HUES6 (cell line): ENCODE measurements around the gene MORF4L1.
"Not testable (repeated sequence)": the region's sequence is repeated elsewhere in the genome, so short reads cannot be mapped to it uniquely, and the experiment has no call there.

ENCODE experiments used
- H3K27ac ChIP-seq: 2 replicates; pipeline ENCODE4 v1.7.0; 2013; ENCODE audit warnings: low read depth, mild to moderate bottlenecking, low read length, inconsistent platforms
- H3K27me3 ChIP-seq: 2 replicates; pipeline ENCODE4 v1.6.1; 2013; ENCODE audit warnings: low read length; ENCODE audit not compliant: control insufficient read depth, insufficient read depth
- H3K36me3 ChIP-seq: 2 replicates; pipeline ENCODE4 v1.6.1; 2013; ENCODE audit warnings: low read length; ENCODE audit not compliant: control insufficient read depth, insufficient read depth
- H3K4me1 ChIP-seq: 2 replicates; pipeline ENCODE4 v1.6.1; 2013; ENCODE audit warnings: low read length; ENCODE audit not compliant: control insufficient read depth, insufficient read depth
- H3K4me3 ChIP-seq: 2 replicates; pipeline ENCODE4 v1.5.1; 2013; ENCODE audit warnings: low read depth, low read length
- H3K9ac ChIP-seq: one replicate; pipeline ENCODE4 v1.6.1; 2013; ENCODE audit warnings: mild to moderate bottlenecking, low read length
- H3K9me3 ChIP-seq: 2 replicates; pipeline ENCODE4 v1.6.1; 2013; ENCODE audit warnings: low read depth, low read length; ENCODE audit not compliant: control insufficient read depth, insufficient read depth

The MORF4L1 gene

DNA sequence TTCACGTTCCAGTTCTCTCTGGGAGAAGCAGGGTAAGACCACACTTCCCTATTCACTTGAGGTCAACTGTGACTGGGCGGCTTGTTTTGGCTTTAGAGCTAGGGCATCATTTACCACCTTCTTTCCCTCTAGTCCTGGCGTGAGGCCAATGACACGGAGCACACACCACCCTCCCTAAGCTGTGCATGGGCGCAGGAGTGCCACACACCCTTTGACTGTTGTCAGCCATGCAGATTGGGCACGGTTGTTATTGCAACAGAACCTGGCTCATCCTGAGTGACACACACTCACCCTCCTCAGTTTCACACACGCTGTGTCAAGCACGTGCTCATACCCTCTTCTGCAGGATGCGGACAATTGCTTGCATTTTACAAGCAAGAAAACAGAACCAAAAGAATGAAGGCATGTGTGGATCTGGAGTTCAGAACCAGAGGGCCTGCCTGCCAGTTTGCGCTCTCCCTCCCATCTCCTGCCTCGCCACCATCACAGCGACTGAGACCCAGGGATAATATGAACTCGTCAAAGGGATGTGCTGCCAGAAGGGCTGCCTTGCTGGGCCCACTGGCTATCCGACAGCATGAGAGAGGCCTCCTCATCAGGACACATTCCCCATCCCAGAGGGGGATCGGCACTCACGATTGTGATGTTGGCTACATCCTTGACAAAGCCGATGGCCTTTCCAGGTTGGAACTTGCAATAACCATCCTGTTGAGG lies 54.5 kb downstream of the MORF4L1 start:
- Histone ChIP-seq H3K9ac (no peak overlapping the region), H3K27ac (no peak overlapping the region), H3K9me3 (no peaks in the 10 kb centered on the region), H3K4me1 (no peaks in the 10 kb centered on the region; the same call in 1 of the 2 replicates), H3K36me3 (peaks cover 41% of the 10 kb centered on the region), H3K4me3 (no peak overlapping the region), H3K27me3 (no peaks in the 10 kb centered on the region)

DNA sequence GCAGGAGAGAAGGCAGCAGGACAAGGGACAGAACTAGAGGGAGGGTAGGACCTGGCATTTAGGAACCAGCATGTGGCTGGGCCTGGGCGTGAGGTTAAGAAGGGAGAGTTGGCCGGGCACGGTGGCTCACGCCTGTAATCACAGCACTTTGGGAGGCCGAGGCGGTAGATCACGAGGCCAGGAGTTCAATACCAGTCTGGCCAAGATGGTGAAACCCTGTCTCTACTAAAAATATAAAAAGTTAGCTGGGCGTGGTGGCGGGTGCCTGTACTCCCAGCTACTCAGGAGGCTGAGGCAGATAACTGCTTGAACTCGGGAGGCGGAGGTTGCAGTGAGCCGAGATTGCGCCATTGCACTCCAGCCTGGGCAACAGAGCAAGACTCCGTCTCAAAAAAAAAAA lies 55.5 kb downstream of the MORF4L1 start:
- not testable (repeated sequence) for H3K4me1 ChIP-seq, H3K27ac ChIP-seq, H3K9ac ChIP-seq, H3K4me3 ChIP-seq, H3K9me3 ChIP-seq, H3K27me3 ChIP-seq
- H3K36me3 ChIP-seq: peaks cover 33% of the 10 kb centered on the region

DNA sequence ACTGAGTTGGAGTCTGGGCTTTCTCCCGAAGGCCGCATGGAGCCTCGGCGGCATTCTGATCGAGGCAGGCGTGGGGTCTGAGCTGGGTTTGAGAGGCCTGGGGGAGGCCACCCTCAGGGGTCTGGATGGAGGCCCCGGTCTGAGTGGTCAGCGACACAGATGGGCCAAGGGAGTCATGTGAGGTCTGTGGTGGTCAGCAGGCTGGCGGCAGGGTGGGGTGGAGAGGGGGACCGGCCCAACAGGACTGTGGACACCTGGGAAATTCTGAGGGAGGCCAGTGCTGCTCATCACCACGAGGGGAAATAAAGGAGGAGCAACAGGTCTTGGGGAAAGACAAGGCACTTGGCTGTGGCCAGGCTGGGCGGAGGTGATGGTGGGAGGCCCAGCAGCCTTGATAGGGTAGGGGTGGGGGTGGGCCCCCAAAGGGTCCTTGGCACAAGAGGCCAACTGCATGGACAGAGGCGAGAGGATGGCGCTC lies 56.0 kb downstream of the MORF4L1 start:
- H3K27ac ChIP-seq: no peak overlapping the region

DNA sequence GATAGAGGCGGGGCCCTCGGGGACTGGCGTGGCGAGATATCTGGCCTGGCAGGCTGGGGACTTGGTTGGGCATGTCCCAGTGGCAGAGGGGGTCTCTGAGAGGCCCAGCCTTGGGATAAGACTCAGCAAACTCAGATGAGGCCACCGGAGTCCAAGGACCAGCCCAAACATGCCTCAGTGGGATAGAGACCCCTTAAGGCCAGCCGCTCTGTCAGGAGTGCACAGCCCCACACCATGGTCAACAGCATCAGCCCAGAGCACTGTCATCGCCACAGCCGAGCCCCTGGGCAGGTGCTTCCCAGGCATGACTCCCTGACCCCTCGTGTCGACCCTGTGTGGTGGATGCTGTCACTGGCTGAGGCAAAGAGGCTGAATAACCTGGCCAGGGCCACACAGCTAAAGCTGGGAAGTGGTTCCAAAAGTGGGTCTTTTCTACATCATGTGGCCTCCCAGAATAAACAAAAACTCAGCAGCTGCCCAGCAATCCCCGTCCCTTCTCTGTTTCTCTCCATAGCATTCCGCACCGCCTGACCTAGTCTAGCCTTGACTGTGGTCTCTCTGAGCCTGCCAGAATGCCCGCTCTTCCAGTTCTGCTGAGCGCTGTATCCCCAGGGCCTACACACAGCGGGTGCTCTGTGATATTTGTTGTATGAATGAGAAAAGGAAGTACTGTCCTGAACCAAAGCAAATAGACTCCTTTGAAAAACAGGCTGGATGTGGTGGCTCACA lies 57.0 kb downstream of the MORF4L1 start:
- Histone ChIP-seq H3K27me3 (no peaks in the 10 kb centered on the region), H3K4me1 (no peaks in the 10 kb centered on the region; the same call in 1 of the 2 replicates), H3K36me3 (peaks cover 30% of the 10 kb centered on the region)

More for the DNA sequence above, 56.0 kb downstream of the MORF4L1 start:
- H3K4me1 ChIP-seq: no peaks in the 10 kb centered on the region; the same call in 1 of the 2 replicates
- H3K4me3 ChIP-seq: no peak overlapping the region
- H3K27me3 ChIP-seq: no peaks in the 10 kb centered on the region
- H3K36me3 ChIP-seq: peaks cover 29% of the 10 kb centered on the region
- H3K9ac ChIP-seq: no peak overlapping the region
- no peaks in the 10 kb centered on the region for H3K9me3 ChIP-seq

GRCh38 chr15:78930577-78931388 lies 58.1 kb downstream of the MORF4L1 start:
- no peaks in the 10 kb centered on the region for H3K9me3 ChIP-seq
- no peaks in the 10 kb centered on the region for H3K27me3 ChIP-seq
- H3K4me3 ChIP-seq: no peak overlapping the region
- H3K4me1 ChIP-seq: no peaks in the 10 kb centered on the region; the same call in 1 of the 2 replicates
- no peak overlapping the region for H3K9ac ChIP-seq
- H3K27ac ChIP-seq: no peak overlapping the region
- H3K36me3 ChIP-seq: peaks cover 21% of the 10 kb centered on the region

More for the DNA sequence above, 57.0 kb downstream of the MORF4L1 start:
- Histone ChIP-seq H3K4me3 (no peak overlapping the region), H3K9ac (no peak overlapping the region), H3K27ac (no peak overlapping the region), H3K9me3 (no peaks in the 10 kb centered on the region)

GRCh38 chr15:78931439-78932257 lies 59.0 kb downstream of the MORF4L1 start:
- Histone ChIP-seq H3K36me3 (peaks cover 16% of the 10 kb centered on the region), H3K27ac (no peak overlapping the region), H3K27me3 (no peaks in the 10 kb centered on the region), H3K4me1 (no peaks in the 10 kb centered on the region; the same call in 1 of the 2 replicates), H3K4me3 (no peak overlapping the region), H3K9me3 (no peaks in the 10 kb centered on the region), H3K9ac (no peak overlapping the region)

DNA sequence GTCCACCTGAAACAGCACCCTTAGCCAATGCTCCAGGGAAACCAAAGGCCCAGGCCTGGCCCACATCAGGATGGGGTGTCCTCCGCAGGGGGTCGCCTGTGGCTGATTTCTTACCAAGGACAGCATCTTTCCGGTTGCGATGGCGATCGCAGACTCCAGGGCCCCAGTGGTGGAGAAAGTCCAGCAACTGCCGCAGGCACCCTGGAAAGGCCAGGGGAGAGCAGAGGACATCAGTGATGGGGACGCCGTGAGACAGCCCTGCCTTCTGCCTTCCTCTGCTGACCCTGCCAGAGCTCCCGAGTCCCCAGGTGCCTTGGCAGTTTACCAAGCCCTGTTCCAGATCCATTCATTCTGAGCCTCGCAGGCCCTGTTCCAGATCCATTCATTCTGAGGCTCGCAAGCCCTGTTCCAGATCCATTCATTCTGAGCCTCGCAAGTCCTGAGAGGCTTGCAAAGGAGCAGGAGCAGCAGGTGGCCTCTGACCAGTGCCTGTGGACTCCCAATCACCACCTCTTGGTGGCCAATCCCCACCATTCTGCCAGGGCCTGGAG lies 59.6 kb downstream of the MORF4L1 start:
- no peak overlapping the region for H3K4me3 ChIP-seq
- H3K27ac ChIP-seq: no peak overlapping the region
- no peaks in the 10 kb centered on the region for H3K27me3 ChIP-seq
- peaks cover 10% of the 10 kb centered on the region; the same call in 1 of the 2 replicates for H3K36me3 ChIP-seq
- no peaks in the 10 kb centered on the region; the same call in 1 of the 2 replicates for H3K4me1 ChIP-seq
- H3K9ac ChIP-seq: no peak overlapping the region
- H3K9me3 ChIP-seq: no peaks in the 10 kb centered on the region

DNA sequence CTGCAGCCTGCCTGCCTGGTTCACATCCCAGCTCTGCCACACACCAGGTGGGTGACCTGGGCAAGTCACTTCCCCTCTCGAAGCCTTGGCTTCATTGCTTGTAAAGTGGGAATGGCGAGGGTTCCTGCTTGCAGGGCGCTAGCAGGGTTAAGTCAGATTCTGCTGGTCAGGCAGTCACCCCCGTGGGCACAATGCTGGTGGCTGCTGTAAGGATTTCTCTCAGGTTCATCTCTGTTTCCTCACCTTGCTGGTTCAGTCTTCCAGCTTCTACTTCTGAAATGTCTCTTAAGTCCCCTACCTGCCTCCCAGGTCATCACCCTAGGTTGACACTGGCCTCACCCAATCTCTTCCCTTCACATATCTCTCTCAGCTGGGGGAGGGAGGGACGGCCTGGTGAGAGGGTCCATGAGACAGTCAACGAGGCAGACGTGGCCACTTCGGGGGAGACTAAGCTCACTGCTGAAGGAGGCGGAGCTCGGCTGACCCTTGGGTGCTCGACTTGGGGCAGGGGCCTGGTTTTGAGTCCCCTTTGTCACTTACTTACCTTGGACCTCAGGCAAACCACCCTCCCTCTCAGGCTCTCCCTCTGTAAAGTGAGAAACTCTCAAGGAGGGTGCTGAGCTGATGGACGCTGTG lies 60.6 kb downstream of the MORF4L1 start:
- Histone ChIP-seq H3K36me3 (0 out of 2 replicates have a peak, but pooled peaks cover 5% of the 10 kb centered on the region), H3K9ac (no peak overlapping the region), H3K4me3 (no peak overlapping the region), H3K27me3 (no peaks in the 10 kb centered on the region), H3K27ac (no peak overlapping the region), H3K9me3 (no peaks in the 10 kb centered on the region), H3K4me1 (no peaks in the 10 kb centered on the region; the same call in 1 of the 2 replicates)

DNA sequence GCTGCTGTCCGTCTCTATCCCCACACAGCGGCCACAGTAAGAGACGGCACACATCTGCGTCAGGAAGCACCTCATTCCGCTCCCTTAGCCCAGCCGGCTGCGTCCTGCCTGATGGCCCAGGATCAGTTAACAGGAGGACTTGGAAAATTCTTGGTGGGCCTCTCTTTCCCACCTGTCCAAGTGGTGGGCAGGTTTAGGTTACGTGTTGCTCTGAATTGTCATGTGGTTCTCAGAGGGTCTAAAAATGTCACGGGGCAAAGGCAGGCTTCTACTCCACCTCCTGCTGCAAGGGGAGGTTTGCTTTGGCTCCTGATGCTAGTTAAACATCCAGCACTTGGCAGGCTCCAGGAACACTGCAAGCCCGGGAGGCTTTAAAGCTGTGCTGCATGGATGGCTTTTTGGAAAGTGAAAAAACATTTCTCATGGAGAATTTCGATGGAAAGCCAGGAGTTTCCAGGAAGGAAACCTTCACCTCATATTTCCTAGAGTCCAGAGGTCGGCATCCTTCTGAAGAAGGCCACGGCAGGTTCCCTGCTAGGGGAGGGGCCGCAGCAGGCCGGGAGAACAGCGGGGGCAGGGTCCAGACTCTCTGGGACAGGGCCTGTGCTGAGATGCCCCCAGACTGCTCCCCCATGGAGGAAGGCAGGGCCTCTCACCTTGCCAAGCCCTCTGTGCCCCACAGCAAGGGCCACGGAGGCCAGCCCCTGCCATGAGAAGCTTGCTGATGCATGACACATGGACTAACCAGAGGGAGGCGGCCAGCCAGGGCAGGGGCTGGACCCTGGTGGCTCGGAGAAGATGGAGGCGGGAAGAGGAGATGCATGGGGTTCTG lies 61.3 kb downstream of the MORF4L1 start:
- H3K27me3 ChIP-seq: no peaks in the 10 kb centered on the region
- no peak overlapping the region for H3K27ac ChIP-seq
- 0 out of 2 replicates have a peak, but pooled peaks cover 5% of the 10 kb centered on the region for H3K36me3 ChIP-seq
- no peak overlapping the region for H3K9ac ChIP-seq
- no peaks in the 10 kb centered on the region for H3K9me3 ChIP-seq
- H3K4me3 ChIP-seq: no peak overlapping the region
- H3K4me1 ChIP-seq: no peaks in the 10 kb centered on the region; the same call in 1 of the 2 replicates
